ENCODE results near the gene TCERG1L.

DNA sequence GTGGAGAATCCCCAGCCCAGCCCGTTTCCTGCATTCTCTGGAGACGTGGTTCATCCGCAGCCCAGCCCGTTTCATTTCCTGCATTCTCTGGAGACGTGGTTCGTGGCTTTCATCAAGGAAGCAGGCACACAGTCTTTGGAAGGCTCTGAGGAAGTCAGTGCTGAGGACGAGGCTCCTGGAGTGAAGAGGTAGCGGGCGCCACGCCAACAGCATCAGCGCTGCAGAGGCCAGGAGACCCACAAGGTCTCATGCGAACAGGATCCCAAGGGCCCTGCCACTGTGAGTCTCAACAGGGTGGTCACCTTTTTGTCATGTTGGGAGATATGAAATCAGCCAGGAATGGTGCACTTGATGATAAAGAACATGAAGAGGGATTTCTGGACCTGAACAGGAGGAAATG is 12.4 kb upstream of the TCERG1L start:
- no peak for TF ChIP-seq RAD21 (conservative IDR thresholded peaks at IDR 0.05)
- TF ChIP-seq, protein P1, sequence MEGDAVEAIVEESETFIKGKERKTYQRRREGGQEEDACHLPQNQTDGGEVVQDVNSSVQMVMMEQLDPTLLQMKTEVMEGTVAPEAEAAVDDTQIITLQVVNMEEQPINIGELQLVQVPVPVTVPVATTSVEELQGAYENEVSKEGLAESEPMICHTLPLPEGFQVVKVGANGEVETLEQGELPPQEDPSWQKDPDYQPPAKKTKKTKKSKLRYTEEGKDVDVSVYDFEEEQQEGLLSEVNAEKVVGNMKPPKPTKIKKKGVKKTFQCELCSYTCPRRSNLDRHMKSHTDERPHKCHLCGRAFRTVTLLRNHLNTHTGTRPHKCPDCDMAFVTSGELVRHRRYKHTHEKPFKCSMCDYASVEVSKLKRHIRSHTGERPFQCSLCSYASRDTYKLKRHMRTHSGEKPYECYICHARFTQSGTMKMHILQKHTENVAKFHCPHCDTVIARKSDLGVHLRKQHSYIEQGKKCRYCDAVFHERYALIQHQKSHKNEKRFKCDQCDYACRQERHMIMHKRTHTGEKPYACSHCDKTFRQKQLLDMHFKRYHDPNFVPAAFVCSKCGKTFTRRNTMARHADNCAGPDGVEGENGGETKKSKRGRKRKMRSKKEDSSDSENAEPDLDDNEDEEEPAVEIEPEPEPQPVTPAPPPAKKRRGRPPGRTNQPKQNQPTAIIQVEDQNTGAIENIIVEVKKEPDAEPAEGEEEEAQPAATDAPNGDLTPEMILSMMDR (IDR thresholded peaks at IDR 0.05; ENCODE audit: poor library complexity, severe bottlenecking), result no peak
